Tibial nerve (tissue), 4 donors: ENCODE measurements around the gene CA10. TPM values are rescaled to one million over a fixed set of nuclear protein-coding genes. Genes with fewer than 3 reads are reported as not detected.

Experiments used
- DNase-seq, 2 donors: peaks; one replicate each; pipeline ENCODE4 v3.0.0-alpha.2; 2019; ENCODE audit warnings: low spot score in 2 of 2
- H3K27ac ChIP-seq, 4 donors: fragments of 200-600 bp; sonication (generic) in 3 of 4; one replicate each; pipeline ENCODE4 v1.5.1; 2017 to 2019; ENCODE audit warnings: mild to moderate bottlenecking in 1 of 4
- H3K27me3 ChIP-seq, 2 donors: fragments of 200-600 bp; sonication (generic) in 1 of 2; one replicate each; pipeline versions ENCODE4 v1.5.1 to v1.6.0; 2017 to 2019
- H3K36me3 ChIP-seq, 3 donors: fragments of 200-600 bp; sonication (generic); one replicate each; pipeline ENCODE4 v1.5.1; 2018 to 2019
- H3K4me1 ChIP-seq, 4 donors: fragments of 200-600 bp; sonication (generic) in 3 of 4; one replicate each; pipeline ENCODE4 v1.5.1; 2017 to 2019
- H3K4me3 ChIP-seq, 4 donors: fragments of 200-600 bp; sonication (generic) in 3 of 4; one replicate each; pipeline ENCODE4 v1.5.1; 2017 to 2019; ENCODE audit warnings: mild to moderate bottlenecking in 1 of 4, moderate library complexity in 1 of 4
- H3K9me3 ChIP-seq, 4 donors: fragments of 200-600 bp; sonication (generic) in 3 of 4; one replicate each; pipeline ENCODE4 v1.5.1; 2017 to 2019
- EP300 ChIP-seq, 2 donors: sonication (generic); formaldehyde crosslinking; IDR thresholded peaks; one replicate each; pipeline ENCODE4 v1.6.1; 2017; ENCODE audit warnings: antibody characterized with exemption in 2 of 2, mild to moderate bottlenecking in 1 of 2
- POLR2A ChIP-seq, 2 donors: fragments of 450-650 bp; IDR thresholded peaks; one replicate each; pipeline ENCODE4 v1.6.1; 2017; ENCODE audit warnings: antibody characterized with exemption in 2 of 2, mild to moderate bottlenecking in 2 of 2, moderate library complexity in 2 of 2
- WGBS, 2 donors: methylation state at CpG; one replicate each; pipeline ENCODE4 v1.1.5; 2018; 5-methylcytosine and 5-hydroxymethylcytosine counted together
- total RNA-seq, 4 donors: library from RNA; depleted of rRNA; stranded (reverse); fragments of >200 nt; gene quantifications; one replicate each; pipeline ENCODE4 v1.1.0, GENCODE V29; 2016
- TF ChIP-seq, protein P1 (sequence below), 5 experiments: fragments of 200-600 bp in 3 of 5; fragments of 450-650 bp in 2 of 5; sonication (generic) in 3 of 5; IDR thresholded peaks; one replicate each; pipeline ENCODE4 v1.5.1; 2016 to 2019; ENCODE audit warnings: antibody characterized with exemption in 5 of 5, mild to moderate bottlenecking in 3 of 5, moderate library complexity in 2 of 5

CA10 gene
- total RNA-seq, 4 donors from 2014 or later = not detected

DNA sequence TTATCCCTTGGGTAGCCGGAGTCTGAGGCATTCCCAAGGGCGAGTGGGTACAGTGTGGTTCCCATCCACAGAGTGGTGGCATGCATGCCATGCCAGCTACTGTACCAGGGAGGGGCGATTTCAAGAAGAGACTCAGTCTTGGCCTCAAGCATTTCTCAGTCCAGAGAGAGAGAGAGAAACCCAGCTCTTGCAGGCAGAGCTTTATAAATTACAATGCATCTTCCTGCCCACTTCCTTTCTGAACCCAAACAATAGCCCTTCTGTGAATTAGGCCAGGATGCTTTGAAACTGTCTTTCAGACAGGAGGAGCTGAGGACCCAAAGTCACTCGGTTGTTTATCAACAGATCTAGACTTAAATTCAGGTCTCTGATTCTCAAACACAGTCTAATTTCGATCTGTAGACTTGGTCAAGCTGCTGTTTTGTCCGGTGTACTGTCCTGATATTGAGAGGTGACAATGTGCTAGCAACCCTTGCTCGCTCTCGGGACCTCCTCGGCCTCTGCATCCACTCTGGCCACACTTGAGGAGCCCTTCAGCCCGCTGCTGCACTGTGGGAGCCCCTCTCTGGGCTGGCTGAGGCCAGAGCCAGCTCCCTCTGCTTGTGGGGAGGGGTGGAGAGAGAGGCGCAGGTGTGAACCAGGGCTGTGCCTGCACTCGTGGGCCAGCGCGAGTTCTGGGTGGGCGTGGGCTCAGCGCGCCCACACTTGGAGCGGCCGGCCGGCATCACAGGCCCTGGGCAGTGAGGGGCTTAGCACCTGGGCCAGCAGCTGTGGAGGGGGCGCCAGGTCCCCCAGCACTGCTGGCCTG, 490.2 kb downstream of the CA10 start:
- TF ChIP-seq EP300 (IDR thresholded peaks at IDR 0.05) (no peak), POLR2A (IDR thresholded peaks at IDR 0.05) (no peak)
- TF ChIP-seq, protein P1, sequence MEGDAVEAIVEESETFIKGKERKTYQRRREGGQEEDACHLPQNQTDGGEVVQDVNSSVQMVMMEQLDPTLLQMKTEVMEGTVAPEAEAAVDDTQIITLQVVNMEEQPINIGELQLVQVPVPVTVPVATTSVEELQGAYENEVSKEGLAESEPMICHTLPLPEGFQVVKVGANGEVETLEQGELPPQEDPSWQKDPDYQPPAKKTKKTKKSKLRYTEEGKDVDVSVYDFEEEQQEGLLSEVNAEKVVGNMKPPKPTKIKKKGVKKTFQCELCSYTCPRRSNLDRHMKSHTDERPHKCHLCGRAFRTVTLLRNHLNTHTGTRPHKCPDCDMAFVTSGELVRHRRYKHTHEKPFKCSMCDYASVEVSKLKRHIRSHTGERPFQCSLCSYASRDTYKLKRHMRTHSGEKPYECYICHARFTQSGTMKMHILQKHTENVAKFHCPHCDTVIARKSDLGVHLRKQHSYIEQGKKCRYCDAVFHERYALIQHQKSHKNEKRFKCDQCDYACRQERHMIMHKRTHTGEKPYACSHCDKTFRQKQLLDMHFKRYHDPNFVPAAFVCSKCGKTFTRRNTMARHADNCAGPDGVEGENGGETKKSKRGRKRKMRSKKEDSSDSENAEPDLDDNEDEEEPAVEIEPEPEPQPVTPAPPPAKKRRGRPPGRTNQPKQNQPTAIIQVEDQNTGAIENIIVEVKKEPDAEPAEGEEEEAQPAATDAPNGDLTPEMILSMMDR (IDR thresholded peaks at IDR 0.05) = no peak
- Histone ChIP-seq H3K27me3 (no peaks in the 10 kb centered on the region), H3K36me3 (no peaks in the 10 kb centered on the region), H3K4me1 (no peaks in the 10 kb centered on the region), H3K9me3 (peaks cover 0 to 8% (median 0%) of the 10 kb centered on the region in 4 donors), H3K4me3 (no peak overlapping the region), H3K27ac (no peak overlapping the region)
- 82 to 83% methylated on average over 21 of the region's 21 CpGs for WGBS, 2 donors
- DNase-seq = no peak

DNA sequence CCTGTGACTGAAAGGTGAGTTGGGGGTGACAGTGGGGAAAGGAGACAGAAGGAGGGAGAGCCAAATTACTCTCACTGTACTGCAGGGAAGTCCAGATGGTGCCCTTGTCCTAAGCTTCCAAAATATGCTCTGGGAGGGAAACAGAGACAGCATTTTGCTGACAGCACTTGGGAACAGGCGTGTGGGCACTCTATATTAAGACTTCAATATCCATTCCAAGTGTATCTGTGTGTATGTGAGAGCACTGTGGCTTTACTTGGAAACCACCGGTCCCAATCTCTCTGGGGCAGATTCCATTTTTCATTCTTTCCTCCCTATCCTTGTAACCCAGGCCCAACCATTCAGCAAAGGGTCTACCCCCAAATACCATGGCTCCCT, 490.8 kb downstream of the CA10 start:
- Histone ChIP-seq H3K36me3 (no peaks in the 10 kb centered on the region), H3K27me3 (no peaks in the 10 kb centered on the region), H3K4me3 (no peak overlapping the region), H3K9me3 (peaks cover 0 to 8% (median 0%) of the 10 kb centered on the region in 4 donors), H3K4me1 (no peaks in the 10 kb centered on the region), H3K27ac (no peak overlapping the region)
- TF ChIP-seq EP300 (IDR thresholded peaks at IDR 0.05) = no peak
- TF ChIP-seq, protein P1 (IDR thresholded peaks at IDR 0.05) = no peak
- TF ChIP-seq POLR2A (IDR thresholded peaks at IDR 0.05) = no peak
- 71 to 78% methylated on average over 2 of the region's 2 CpGs for WGBS, 2 donors
- DNase-seq = no peak

DNA sequence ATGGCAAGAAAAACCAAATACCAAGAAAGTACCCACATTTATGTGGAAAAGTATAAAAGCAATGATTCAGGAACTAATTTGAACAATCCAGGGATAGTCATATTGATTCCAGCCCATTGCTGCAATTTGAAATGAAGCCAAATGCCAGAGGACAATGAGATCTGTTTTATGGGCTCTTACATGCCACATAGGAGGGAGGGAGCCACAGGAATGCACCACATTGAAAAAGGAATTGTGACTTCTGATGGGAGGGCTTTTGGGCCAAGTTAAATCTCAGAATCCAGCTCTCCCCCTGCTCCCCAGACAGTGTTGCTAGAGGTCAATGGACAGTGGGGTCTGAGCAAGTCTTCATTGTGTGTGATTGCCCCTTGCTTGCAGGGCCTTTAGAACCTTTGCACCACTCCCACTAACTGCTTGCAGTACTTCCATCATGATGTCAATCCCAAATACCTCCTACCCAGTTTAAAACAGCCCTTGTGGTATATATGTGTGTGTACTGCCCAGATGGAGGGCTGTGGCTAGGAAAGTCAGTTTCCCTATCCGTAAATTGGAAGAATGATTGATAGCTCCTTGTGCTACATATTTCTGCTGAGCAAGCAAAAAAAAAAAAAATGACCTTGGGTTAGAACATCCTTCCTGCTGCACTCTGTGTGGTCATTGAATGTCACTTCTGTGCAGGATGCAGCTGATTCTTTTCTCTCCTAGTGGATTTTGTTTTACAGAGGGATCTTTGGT, 491.4 kb downstream of the CA10 start:
- H3K4me1 ChIP-seq = no peaks in the 10 kb centered on the region
- WGBS, 2 donors = 55 to 68% methylated on average over 1 of the region's 1 CpG
- TF ChIP-seq, protein P1 (IDR thresholded peaks at IDR 0.05) = no peak
- TF ChIP-seq EP300 (IDR thresholded peaks at IDR 0.05) (no peak), POLR2A (IDR thresholded peaks at IDR 0.05) (no peak)
- no peaks in the 10 kb centered on the region for H3K27me3 ChIP-seq
- no peak overlapping the region for H3K4me3 ChIP-seq
- peaks cover 0 to 8% (median 0%) of the 10 kb centered on the region in 4 donors for H3K9me3 ChIP-seq
- no peaks in the 10 kb centered on the region for H3K36me3 ChIP-seq
- no peak for DNase-seq
- no peak overlapping the region for H3K27ac ChIP-seq

DNA sequence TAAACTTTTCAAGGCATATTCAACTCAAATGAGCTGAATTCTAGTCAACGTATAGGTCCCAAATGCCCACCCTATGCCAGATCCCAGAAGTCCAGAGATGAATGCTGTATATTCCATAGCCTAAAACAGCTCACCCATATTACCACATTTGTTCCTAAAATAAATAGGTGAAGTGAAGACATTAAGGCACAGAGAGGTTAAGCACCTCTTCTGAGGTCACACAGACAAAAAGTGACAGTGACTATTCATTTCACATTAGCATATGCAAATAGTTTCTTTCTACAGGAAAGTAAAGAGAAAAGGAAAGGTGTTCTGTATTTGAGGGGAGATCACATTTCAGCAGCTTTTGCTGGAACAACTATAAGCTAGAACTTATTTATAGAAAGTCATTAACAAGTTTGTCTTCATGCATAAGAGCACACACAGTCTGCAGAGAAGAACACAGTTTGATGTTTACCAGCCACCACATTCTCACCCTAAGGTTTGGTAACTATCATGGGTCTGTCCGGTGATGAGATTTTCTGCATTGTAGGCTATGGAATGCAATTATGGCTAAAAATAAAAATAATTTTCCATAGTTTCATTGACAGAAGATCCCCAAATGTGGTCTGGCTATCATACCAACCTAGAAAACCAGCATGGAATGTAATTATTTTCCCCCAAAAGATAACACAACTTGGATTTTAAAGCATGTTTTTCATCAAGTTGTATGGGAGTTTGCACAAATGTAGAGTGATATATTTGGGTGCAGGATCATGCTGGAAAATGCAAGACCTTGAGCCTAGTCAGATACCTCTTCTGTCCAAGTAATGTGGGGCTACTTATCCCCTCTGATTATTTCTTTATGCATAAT, 496.1 kb downstream of the CA10 start:
- H3K4me1 ChIP-seq = no peaks in the 10 kb centered on the region
- H3K36me3 ChIP-seq = no peaks in the 10 kb centered on the region
- H3K9me3 ChIP-seq = no peaks in the 10 kb centered on the region
- no peaks in the 10 kb centered on the region for H3K27me3 ChIP-seq
- no peak overlapping the region for H3K4me3 ChIP-seq
- no peak overlapping the region for H3K27ac ChIP-seq
- no peak for DNase-seq
- TF ChIP-seq, protein P1 (IDR thresholded peaks at IDR 0.05) = no peak
- TF ChIP-seq POLR2A (IDR thresholded peaks at IDR 0.05) = no peak
- TF ChIP-seq EP300 (IDR thresholded peaks at IDR 0.05) = no peak
- 66 to 83% methylated on average over 2 of the region's 2 CpGs for WGBS, 2 donors
